ENCODE measurements around the gene GARS1.

DNA sequence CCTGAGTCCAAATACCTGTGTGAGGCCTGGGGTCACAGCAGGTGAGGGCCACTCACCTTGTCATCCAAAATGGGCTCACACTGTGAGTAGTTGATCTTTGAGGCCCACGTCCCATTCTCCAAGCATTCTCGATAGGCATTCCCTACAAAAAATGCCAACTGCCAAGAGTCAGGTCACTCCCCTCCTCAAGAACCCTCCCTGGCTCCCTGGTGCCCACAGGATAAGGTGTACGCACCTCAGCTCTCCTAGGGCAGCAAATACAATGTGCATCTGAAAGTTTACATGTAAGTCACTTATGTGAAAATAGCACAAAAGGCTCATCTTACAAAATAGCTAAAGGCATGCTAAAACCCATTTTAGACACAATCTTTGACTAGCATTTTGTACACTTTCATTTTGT, 72.5 kb downstream of the GARS1 start:
- TF ChIP-seq, protein P1, sequence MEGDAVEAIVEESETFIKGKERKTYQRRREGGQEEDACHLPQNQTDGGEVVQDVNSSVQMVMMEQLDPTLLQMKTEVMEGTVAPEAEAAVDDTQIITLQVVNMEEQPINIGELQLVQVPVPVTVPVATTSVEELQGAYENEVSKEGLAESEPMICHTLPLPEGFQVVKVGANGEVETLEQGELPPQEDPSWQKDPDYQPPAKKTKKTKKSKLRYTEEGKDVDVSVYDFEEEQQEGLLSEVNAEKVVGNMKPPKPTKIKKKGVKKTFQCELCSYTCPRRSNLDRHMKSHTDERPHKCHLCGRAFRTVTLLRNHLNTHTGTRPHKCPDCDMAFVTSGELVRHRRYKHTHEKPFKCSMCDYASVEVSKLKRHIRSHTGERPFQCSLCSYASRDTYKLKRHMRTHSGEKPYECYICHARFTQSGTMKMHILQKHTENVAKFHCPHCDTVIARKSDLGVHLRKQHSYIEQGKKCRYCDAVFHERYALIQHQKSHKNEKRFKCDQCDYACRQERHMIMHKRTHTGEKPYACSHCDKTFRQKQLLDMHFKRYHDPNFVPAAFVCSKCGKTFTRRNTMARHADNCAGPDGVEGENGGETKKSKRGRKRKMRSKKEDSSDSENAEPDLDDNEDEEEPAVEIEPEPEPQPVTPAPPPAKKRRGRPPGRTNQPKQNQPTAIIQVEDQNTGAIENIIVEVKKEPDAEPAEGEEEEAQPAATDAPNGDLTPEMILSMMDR (tag by site-specific recombination; IDR thresholded peaks at IDR 0.05): no peak
- no peak for TF ChIP-seq ZNF202 (tag by site-specific recombination; IDR thresholded peaks at IDR 0.05; ENCODE audit: borderline replicate concordance)
- TF ChIP-seq, protein P2, sequence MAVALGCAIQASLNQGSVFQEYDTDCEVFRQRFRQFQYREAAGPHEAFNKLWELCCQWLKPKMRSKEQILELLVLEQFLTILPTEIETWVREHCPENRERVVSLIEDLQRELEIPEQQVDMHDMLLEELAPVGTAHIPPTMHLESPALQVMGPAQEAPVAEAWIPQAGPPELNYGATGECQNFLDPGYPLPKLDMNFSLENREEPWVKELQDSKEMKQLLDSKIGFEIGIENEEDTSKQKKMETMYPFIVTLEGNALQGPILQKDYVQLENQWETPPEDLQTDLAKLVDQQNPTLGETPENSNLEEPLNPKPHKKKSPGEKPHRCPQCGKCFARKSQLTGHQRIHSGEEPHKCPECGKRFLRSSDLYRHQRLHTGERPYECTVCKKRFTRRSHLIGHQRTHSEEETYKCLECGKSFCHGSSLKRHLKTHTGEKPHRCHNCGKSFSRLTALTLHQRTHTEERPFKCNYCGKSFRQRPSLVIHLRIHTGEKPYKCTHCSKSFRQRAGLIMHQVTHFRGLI (tag by site-specific recombination; IDR thresholded peaks at IDR 0.05): no peak
- TF ChIP-seq, protein P3, sequence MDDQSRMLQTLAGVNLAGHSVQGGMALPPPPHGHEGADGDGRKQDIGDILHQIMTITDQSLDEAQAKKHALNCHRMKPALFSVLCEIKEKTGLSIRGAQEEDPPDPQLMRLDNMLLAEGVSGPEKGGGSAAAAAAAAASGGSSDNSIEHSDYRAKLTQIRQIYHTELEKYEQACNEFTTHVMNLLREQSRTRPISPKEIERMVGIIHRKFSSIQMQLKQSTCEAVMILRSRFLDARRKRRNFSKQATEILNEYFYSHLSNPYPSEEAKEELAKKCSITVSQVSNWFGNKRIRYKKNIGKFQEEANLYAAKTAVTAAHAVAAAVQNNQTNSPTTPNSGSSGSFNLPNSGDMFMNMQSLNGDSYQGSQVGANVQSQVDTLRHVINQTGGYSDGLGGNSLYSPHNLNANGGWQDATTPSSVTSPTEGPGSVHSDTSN (CRISPR knock-in tag; IDR thresholded peaks at IDR 0.05): no peak
